H1 (cell line): ENCODE measurements around the gene MRPL40. TPM values are rescaled to one million over a fixed set of nuclear protein-coding genes. Genes with fewer than 3 reads are reported as not detected.

Source experiments
- CHD1 ChIP-seq: IDR thresholded peaks from 2 replicates; pipeline ENCODE4 v1.6.1; 2012; ENCODE audit warnings: low read depth, low read length, improper control_type of control experiment
- RAD21 ChIP-seq, 2 experiments: IDR thresholded peaks in 1 of 2; conservative IDR thresholded peaks in 1 of 2; 2 replicates each; pipeline ENCODE4 v1.6.1; 2011; ENCODE audit warnings: low read depth in 2 of 2, low read length in 2 of 2, improper control_type of control experiment in 1 of 2, inconsistent platforms in 1 of 2, mild to moderate bottlenecking in 1 of 2, moderate library complexity in 1 of 2
- SP1 ChIP-seq: IDR thresholded peaks from 2 replicates; pipeline ENCODE4 v1.6.1; 2011; ENCODE audit warnings: low read depth, low read length
- polyA plus RNA-seq, 7 experiments: library from polyadenylated mRNA; depleted of rRNA in 3 of 7; stranded (reverse) in 5 of 7; unstranded in 2 of 7; fragments of >200 nt in 5 of 7; fragments of 200-250 nt in 2 of 7; gene quantifications; 1 replicate in 5 of 7; 2 replicates in 1 of 7; 4 replicates in 1 of 7; pipeline versions ENCODE4 v1.2.1 to v1.2.3, GENCODE V29; 2011 to 2013; ENCODE audit warnings: missing spikeins in 2 of 7, mixed read lengths in 2 of 7
- total RNA-seq: library from RNA; stranded (reverse); fragmentation: NEBNext Ultra II Directional; extraction: Animal tissue kit (Norgen Biotek cat#: 25700); gene quantifications from 2 replicates; pipeline ENCODE4 v1.2.1, GENCODE V29; 2021
- TF ChIP-seq, protein P1 (sequence below), 3 experiments: IDR thresholded peaks; 1 replicate in 2 of 3; 2 replicates in 1 of 3; pipeline versions ENCODE4 v1.5.1 to v1.6.1; 2011; ENCODE audit warnings: low read length in 3 of 3, mild to moderate bottlenecking in 3 of 3, inconsistent platforms in 2 of 3, low read depth in 1 of 3, moderate library complexity in 1 of 3; ENCODE audit not compliant: insufficient read depth in 1 of 3; ENCODE audit errors: control extremely low read depth in 1 of 3

Gene MRPL40
- total and polyA plus RNA-seq, 2 of the 8 experiments (the other 6 are each of a cell fraction or from before 2014, with no cell fraction given) = 12.4 to 14.5 TPM

DNA sequence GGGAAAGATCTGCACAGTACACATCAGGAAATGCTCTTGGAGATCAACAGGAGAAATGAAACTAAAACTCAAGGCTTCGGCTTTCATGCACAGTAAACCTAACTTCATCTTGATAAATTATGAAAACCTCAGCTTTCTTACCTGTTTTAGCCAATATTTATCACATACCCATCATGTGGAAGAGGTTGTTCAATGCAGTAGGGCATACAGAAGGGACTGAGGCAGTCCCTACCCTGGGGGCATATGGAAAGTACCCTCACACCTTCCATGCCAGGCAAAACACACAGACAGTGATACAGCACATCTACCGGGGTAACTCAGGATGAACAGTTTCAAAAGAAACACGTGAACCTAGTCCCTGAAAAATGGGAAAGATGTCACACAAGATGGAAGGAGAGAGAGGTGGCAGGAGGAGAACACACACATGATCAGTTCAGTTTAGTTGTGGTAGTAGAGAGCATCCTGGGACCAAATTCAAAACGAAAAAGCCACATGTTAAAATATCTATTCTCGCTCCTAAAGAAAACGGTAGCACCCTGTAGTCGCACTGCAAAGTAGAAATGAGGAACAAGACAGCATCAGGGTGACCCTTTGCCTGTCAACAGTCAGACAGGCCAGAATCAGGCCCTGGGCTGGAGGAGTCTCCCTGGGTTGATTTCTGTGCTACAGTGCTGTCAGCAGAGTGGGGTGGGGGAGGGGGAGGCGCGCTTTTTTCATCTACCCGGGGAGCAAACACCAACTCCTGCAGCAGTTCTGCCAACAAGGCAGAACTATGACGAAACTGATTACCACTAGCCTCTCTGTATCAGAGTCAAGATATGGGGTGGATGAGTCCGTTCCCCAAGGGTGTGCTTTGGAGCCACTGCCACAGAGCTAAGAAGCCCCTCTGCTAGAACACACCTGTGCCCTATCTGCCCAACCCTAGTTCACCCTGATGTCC is 2.1 kb upstream of the MRPL40 start (continued):
- TF ChIP-seq, protein P1, sequence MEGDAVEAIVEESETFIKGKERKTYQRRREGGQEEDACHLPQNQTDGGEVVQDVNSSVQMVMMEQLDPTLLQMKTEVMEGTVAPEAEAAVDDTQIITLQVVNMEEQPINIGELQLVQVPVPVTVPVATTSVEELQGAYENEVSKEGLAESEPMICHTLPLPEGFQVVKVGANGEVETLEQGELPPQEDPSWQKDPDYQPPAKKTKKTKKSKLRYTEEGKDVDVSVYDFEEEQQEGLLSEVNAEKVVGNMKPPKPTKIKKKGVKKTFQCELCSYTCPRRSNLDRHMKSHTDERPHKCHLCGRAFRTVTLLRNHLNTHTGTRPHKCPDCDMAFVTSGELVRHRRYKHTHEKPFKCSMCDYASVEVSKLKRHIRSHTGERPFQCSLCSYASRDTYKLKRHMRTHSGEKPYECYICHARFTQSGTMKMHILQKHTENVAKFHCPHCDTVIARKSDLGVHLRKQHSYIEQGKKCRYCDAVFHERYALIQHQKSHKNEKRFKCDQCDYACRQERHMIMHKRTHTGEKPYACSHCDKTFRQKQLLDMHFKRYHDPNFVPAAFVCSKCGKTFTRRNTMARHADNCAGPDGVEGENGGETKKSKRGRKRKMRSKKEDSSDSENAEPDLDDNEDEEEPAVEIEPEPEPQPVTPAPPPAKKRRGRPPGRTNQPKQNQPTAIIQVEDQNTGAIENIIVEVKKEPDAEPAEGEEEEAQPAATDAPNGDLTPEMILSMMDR (IDR thresholded peaks at IDR 0.05; ENCODE audit: control extremely low read depth in 1 of 3, insufficient read depth in 1 of 3, low read depth in 1 of 3, low read length in 3 of 3) = no peak
- TF ChIP-seq RAD21 (IDR thresholded peaks at IDR 0.05 in 1 of 2, conservative IDR thresholded peaks at IDR 0.05 in 1 of 2; ENCODE audit: low read depth in 2 of 2, low read length in 2 of 2) = no peak
- TF ChIP-seq CHD1 = no peak
- 0 out of 2 replicates have a peak, but pooled peaks have one; percentile 47 for TF ChIP-seq SP1
- TF ChIP-seq, all 59 proteins: peak for 4
